ENCODE data around the gene DCAF17.

Gene DCAF17

GRCh38 chr2:171434013-171434989 is at the start of gene DCAF17:
TSS of gene DCAF17 (plus strand) at chr2:171434226. CDS start at chr2:171434578, 352 bp downstream.
- peaks cover 56% of the 10 kb centered on the region for H3K4me1 Mint-ChIP-seq

GRCh38 chr2:171386627-171387026 is 47.4 kb upstream of the DCAF17 start:
- no peak overlapping the region for H3K4me3 Mint-ChIP-seq
- no peak overlapping the region for H3K27ac Mint-ChIP-seq

More at GRCh38 chr2:171434013-171434989, at the start of gene DCAF17:
- peaks cover 0 to 7% of the 10 kb centered on the region in 2 donors for H3K9me3 Mint-ChIP-seq
- H3K4me3 Mint-ChIP-seq = peak within 1 kb of the TSS; percentile 88 to 91
- ATAC-seq (peak; percentile 96), DNase-seq (peak; percentile 95 to 97)
- peak within 1 kb of the TSS; percentile 97 to 98 for H3K27ac Mint-ChIP-seq
- no peaks in the 10 kb centered on the region for H3K27me3 Mint-ChIP-seq

GRCh38 chr2:171387052-171387451 is 47.0 kb upstream of the DCAF17 start:
- no peak for ATAC-seq
- Mint-ChIP-seq H3K4me1 (peaks cover 21% of the 10 kb centered on the region), H3K27me3 (no peaks in the 10 kb centered on the region), H3K4me3 (no peak overlapping the region), H3K9me3 (peaks cover 4 to 5% of the 10 kb centered on the region in 2 donors), H3K27ac (no peak overlapping the region)
- DNase-seq = no peak

More at GRCh38 chr2:171386627-171387026, 47.4 kb upstream of the DCAF17 start:
- H3K9me3 Mint-ChIP-seq = peaks cover 4 to 5% of the 10 kb centered on the region in 2 donors
- no peak for ATAC-seq
- peaks cover 21% of the 10 kb centered on the region for H3K4me1 Mint-ChIP-seq
- H3K27me3 Mint-ChIP-seq = no peaks in the 10 kb centered on the region
- no peak for DNase-seq

- no peak overlapping the region for H3K4me3 Mint-ChIP-seq
- H3K9me3 Mint-ChIP-seq = no peaks in the 10 kb centered on the region
- H3K4me1 Mint-ChIP-seq = peaks cover 21% of the 10 kb centered on the region
- no peak for ATAC-seq
- no peaks in the 10 kb centered on the region for H3K27me3 Mint-ChIP-seq
- DNase-seq = no peak
- peak overlapping the region in 1 of 2 donors; percentile 8 for H3K27ac Mint-ChIP-seq
Measured at GRCh38 chr2:171389325-171389724, 44.7 kb upstream of the DCAF17 start.

GRCh38 chr2:171389780-171390179 is 44.2 kb upstream of the DCAF17 start:
- H3K4me1 Mint-ChIP-seq = peaks cover 21% of the 10 kb centered on the region
- no peaks in the 10 kb centered on the region for H3K27me3 Mint-ChIP-seq
- H3K9me3 Mint-ChIP-seq = no peaks in the 10 kb centered on the region
- ATAC-seq (no peak), DNase-seq (no peak)
- no peak overlapping the region for H3K4me3 Mint-ChIP-seq
- peak overlapping the region in 1 of 2 donors; percentile 8 for H3K27ac Mint-ChIP-seq

- H3K27me3 Mint-ChIP-seq = no peaks in the 10 kb centered on the region
- H3K27ac Mint-ChIP-seq = no peak overlapping the region
- no peaks in the 10 kb centered on the region for H3K9me3 Mint-ChIP-seq
- peaks cover 14% of the 10 kb centered on the region for H3K4me1 Mint-ChIP-seq
- DNase-seq = peak; percentile 8 to 59
- ATAC-seq = peak; percentile 98
- H3K4me3 Mint-ChIP-seq = no peak overlapping the region
Measured at GRCh38 chr2:171390941-171391516, 43.0 kb upstream of the DCAF17 start.

- Mint-ChIP-seq H3K27ac (no peak overlapping the region), H3K4me1 (peaks cover 12% of the 10 kb centered on the region), H3K27me3 (no peaks in the 10 kb centered on the region), H3K9me3 (no peaks in the 10 kb centered on the region), H3K4me3 (no peak overlapping the region)
- DNase-seq (no peak), ATAC-seq (no peak)
Measured at GRCh38 chr2:171391532-171391931, 42.5 kb upstream of the DCAF17 start.

- Mint-ChIP-seq H3K27ac (no peak overlapping the region), H3K4me3 (no peak overlapping the region), H3K4me1 (peaks cover 18% of the 10 kb centered on the region), H3K27me3 (no peaks in the 10 kb centered on the region), H3K9me3 (no peaks in the 10 kb centered on the region)
- DNase-seq (no peak), ATAC-seq (no peak)
Measured at GRCh38 chr2:171393487-171393886, 40.5 kb upstream of the DCAF17 start.

- Mint-ChIP-seq H3K9me3 (no peaks in the 10 kb centered on the region), H3K4me3 (no peak overlapping the region), H3K27me3 (no peaks in the 10 kb centered on the region), H3K4me1 (peaks cover 24% of the 10 kb centered on the region), H3K27ac (no peak overlapping the region)
- ATAC-seq (no peak), DNase-seq (no peak)
Measured at GRCh38 chr2:171394164-171394740, 39.8 kb upstream of the DCAF17 start.

- peaks cover 10 to 12% of the 10 kb centered on the region in 2 donors for H3K9me3 Mint-ChIP-seq
- ATAC-seq (no peak), DNase-seq (no peak)
- no peak overlapping the region for H3K27ac Mint-ChIP-seq
- no peak overlapping the region for H3K4me3 Mint-ChIP-seq
- H3K4me1 Mint-ChIP-seq = peaks cover 19% of the 10 kb centered on the region
- no peaks in the 10 kb centered on the region for H3K27me3 Mint-ChIP-seq
Measured at GRCh38 chr2:171399292-171399691, 34.7 kb upstream of the DCAF17 start.

- H3K9me3 Mint-ChIP-seq = peaks cover 18 to 19% of the 10 kb centered on the region in 2 donors
- no peaks in the 10 kb centered on the region for H3K27me3 Mint-ChIP-seq
- H3K27ac Mint-ChIP-seq = no peak overlapping the region
- no peak overlapping the region for H3K4me3 Mint-ChIP-seq
- H3K4me1 Mint-ChIP-seq = peaks cover 19% of the 10 kb centered on the region
- no peak for DNase-seq
- ATAC-seq = no peak
Measured at GRCh38 chr2:171400395-171400794, 33.6 kb upstream of the DCAF17 start.

GRCh38 chr2:171401947-171402346 is 32.1 kb upstream of the DCAF17 start:
- peaks cover 18 to 19% of the 10 kb centered on the region in 2 donors for H3K9me3 Mint-ChIP-seq
- DNase-seq = no peak
- H3K4me1 Mint-ChIP-seq = peaks cover 22% of the 10 kb centered on the region
- ATAC-seq = no peak
- no peak overlapping the region for H3K4me3 Mint-ChIP-seq
- no peak overlapping the region for H3K27ac Mint-ChIP-seq
- H3K27me3 Mint-ChIP-seq = no peaks in the 10 kb centered on the region

- ATAC-seq = no peak
- Mint-ChIP-seq H3K4me1 (peaks cover 23% of the 10 kb centered on the region), H3K4me3 (no peak overlapping the region), H3K9me3 (peaks cover 18 to 19% of the 10 kb centered on the region in 2 donors), H3K27me3 (no peaks in the 10 kb centered on the region), H3K27ac (no peak overlapping the region)
- DNase-seq = no peak
Measured at GRCh38 chr2:171402906-171403580, 31.0 kb upstream of the DCAF17 start.

GRCh38 chr2:171404261-171404660 is 29.8 kb upstream of the DCAF17 start:
- no peak for ATAC-seq
- Mint-ChIP-seq H3K27ac (peak overlapping the region in 1 of 2 donors; percentile 37), H3K9me3 (peaks cover 18 to 19% of the 10 kb centered on the region in 2 donors), H3K27me3 (no peaks in the 10 kb centered on the region), H3K4me1 (peaks cover 13% of the 10 kb centered on the region), H3K4me3 (no peak overlapping the region)
- no peak for DNase-seq

GRCh38 chr2:171404719-171405118 is 29.3 kb upstream of the DCAF17 start:
- peaks cover 17% of the 10 kb centered on the region for H3K4me1 Mint-ChIP-seq
- H3K27ac Mint-ChIP-seq = no peak overlapping the region

More at GRCh38 chr2:171404719-171405118, 29.3 kb upstream of the DCAF17 start:
- H3K4me3 Mint-ChIP-seq = no peak overlapping the region
- ATAC-seq = no peak
- DNase-seq = no peak
- H3K9me3 Mint-ChIP-seq = peaks cover 18 to 19% of the 10 kb centered on the region in 2 donors
- no peaks in the 10 kb centered on the region for H3K27me3 Mint-ChIP-seq

Measured in stimulated activated naive CD8-positive, alpha-beta T cell treated with anti-CD3 and anti-CD28 coated beads, Interleukin-15, amount 100 ng/mL, for 72 hours (primary cell).